ENCODE measurements around the gene DDX39B.
"Not testable (repeated sequence)": the region's sequence is repeated elsewhere in the genome, so short reads cannot be mapped to it uniquely, and the experiment has no call there.

DDX39B gene

GRCh38 chr6:31525932-31526591, 15.7 kb downstream of the DDX39B start:
- no peak for DNase-seq (ENCODE audit: low spot score)
- H3K27ac ChIP-seq = no peak overlapping the region
- no peak for TF ChIP-seq CTCF (IDR thresholded peaks at IDR 0.05)
- H3K4me3 ChIP-seq = no peak overlapping the region

- DNase-seq (ENCODE audit: low spot score) = no peak
- no peak for TF ChIP-seq CTCF (IDR thresholded peaks at IDR 0.05)
- H3K27ac ChIP-seq = no peak overlapping the region
- no peak overlapping the region for H3K4me3 ChIP-seq
These were observed 16.3 kb downstream of the DDX39B start for GRCh38 chr6:31525553-31525931.

DNA sequence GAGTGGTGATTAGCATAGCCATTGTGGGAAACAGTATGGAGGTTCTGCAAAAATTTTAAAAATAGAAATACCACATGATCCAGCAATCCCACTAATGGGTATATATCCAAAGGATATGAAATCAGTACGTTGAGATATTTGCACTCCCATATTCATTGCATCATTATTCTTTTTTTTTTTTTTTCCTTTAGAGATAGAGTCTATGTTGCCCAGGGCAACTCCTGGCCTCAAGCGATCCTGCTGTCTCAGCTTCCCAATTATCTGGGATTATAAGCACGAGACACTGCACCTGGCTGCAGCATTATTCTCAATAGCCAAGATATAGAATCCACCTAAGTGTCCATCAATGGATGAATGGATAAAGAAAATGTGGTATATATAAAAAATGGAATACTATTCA, 20.0 kb downstream of the DDX39B start:
- Histone ChIP-seq H3K27ac (no peak overlapping the region), H3K4me3 (no peak overlapping the region)
- TF ChIP-seq CTCF (IDR thresholded peaks at IDR 0.05) = no peak
- no peak for DNase-seq (ENCODE audit: low spot score)

- Histone ChIP-seq H3K4me3 (no peak overlapping the region), H3K27ac (no peak overlapping the region)
- TF ChIP-seq CTCF (IDR thresholded peaks at IDR 0.05) = no peak
- DNase-seq (ENCODE audit: low spot score) = no peak
These were observed 28.2 kb downstream of the DDX39B start for GRCh38 chr6:31513456-31514165.

DNA sequence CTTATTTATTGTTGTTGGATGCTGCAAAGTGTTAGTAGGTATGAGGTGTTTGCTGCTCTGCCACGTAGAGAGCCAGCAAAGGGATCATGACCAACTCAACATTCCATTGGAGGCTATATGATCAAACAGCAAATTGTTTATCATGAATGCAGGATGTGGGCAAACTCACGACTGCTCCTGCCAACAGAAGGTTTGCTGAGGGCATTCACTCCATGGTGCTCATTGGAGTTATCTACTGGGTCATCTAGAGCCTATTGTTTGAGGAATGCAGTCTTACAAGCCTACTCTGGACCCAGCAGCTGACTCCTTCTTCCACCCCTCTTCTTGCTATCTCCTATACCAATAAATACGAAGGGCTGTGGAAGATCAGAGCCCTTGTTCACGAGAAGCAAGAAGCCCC, 31.8 kb downstream of the DDX39B start:
- Histone ChIP-seq H3K27ac (no peak overlapping the region), H3K4me3 (no peak overlapping the region)
- DNase-seq (ENCODE audit: low spot score) = no peak
- no peak for TF ChIP-seq CTCF (IDR thresholded peaks at IDR 0.05)

DNA sequence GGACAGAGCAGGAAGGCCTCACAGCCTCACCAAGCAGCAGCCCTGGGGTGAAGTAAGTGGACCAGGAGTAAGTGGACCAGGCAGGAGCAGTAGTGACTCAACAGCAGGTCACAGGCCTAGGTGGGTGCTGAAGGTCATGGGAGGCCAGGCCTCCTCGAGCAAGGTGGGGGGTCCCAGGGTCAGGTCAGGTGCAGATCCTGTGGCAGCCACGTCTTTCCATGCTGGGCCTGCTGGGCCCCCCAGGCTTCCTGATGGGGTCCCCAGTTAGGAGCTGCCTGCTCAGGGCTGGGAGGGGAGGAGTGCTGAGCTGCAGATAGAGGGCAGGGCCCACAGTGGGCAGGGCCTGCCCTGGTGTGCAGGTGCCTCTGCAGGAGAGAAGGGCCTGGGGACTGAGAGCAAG, 32.8 kb downstream of the DDX39B start:
- not testable (repeated sequence) for H3K4me3 ChIP-seq; H3K27ac ChIP-seq; DNase-seq (ENCODE audit: low spot score)

DNA sequence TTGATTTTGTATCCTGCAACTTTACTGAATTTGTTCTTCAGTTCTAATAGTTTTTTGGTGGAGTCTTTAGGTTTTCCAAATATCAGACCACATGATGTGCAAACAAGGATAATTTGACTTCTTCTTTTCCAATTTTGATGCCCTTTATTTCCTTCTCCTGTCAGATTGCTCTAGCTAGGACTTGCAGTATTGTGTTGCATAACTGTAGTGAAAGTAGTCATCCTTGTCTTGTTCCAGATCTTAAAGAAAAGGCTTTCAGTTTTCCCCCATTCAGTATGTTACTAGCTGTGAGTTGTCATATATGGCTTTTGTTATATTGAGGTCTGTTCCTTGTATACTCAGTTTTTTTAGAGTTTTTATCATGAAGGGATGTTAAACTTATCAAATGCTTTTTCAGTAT, 39.2 kb downstream of the DDX39B start:
- TF ChIP-seq CTCF (IDR thresholded peaks at IDR 0.05) = no peak
- Histone ChIP-seq H3K4me3 (no peak overlapping the region), H3K27ac (no peak overlapping the region)
- DNase-seq (ENCODE audit: low spot score) = no peak

DNA sequence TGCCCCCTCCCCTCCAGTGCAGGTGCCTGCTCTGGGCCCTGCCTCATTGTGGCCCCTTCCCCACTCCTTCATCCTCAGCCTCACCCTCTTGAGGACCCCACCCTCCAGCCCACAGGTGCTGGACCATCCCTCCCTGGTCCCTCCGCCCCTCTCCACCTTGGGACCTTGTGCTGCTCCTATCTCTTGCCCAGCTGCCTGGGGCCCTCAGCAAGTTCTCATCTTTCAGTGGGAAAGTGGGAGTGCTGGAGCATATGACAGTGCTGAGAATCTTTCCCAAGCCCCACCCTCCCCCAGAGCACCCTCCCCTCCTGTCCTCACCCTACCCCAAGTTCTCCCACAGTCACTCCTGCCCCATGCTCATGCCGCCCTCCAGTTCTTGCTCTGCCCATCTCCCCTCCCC, 42.2 kb downstream of the DDX39B start:
- not testable (repeated sequence) for H3K27ac ChIP-seq; DNase-seq (ENCODE audit: low spot score); H3K4me3 ChIP-seq
